HG03520 (cell line): ENCODE results near the gene IGFBP3.

ENCODE experiments used
- ATAC-seq: cut with Tn5 transposase; IDR thresholded peaks from one replicate; pipeline ENCODE4 v1.9.1; 2021; ENCODE audit warnings: mild to moderate bottlenecking, moderate library complexity; ENCODE audit not compliant: unreplicated experiment

Gene IGFBP3

GRCh38 chr7:45893374-45893995, 27.6 kb downstream of the IGFBP3 start:
- no peak for ATAC-seq

- ATAC-seq, result no peak
Observed at GRCh38 chr7:45892407-45893035, 28.6 kb downstream of the IGFBP3 start.

GRCh38 chr7:45891462-45892402, 29.3 kb downstream of the IGFBP3 start:
- no peak for ATAC-seq

- no peak for ATAC-seq
Observed at GRCh38 chr7:45890902-45891461, 30.1 kb downstream of the IGFBP3 start.

GRCh38 chr7:45890125-45890901, 30.8 kb downstream of the IGFBP3 start:
- ATAC-seq, result no peak

- no peak for ATAC-seq
Observed at GRCh38 chr7:45889367-45890067, 31.6 kb downstream of the IGFBP3 start.

GRCh38 chr7:45888993-45889366, 32.1 kb downstream of the IGFBP3 start:
- no peak for ATAC-seq

GRCh38 chr7:45888185-45888992, 32.7 kb downstream of the IGFBP3 start, which contains the start of gene IGFBP1:
IGFBP1 (plus strand) TSS chr7:45888488; CDS start chr7:45888653, 165 bp downstream.
- no peak for ATAC-seq

- no peak for ATAC-seq
Observed at GRCh38 chr7:45886931-45887667, 34.0 kb downstream of the IGFBP3 start.

GRCh38 chr7:45885264-45885882, 35.7 kb downstream of the IGFBP3 start:
- no peak for ATAC-seq

GRCh38 chr7:45884136-45884535, 36.9 kb downstream of the IGFBP3 start:
- ATAC-seq, result no peak

- no peak for ATAC-seq
Observed at GRCh38 chr7:45882465-45882810, 38.6 kb downstream of the IGFBP3 start.

GRCh38 chr7:45881759-45882464, 39.2 kb downstream of the IGFBP3 start:
- ATAC-seq, result no peak

- ATAC-seq, result no peak
Observed at GRCh38 chr7:45881280-45881758, 39.8 kb downstream of the IGFBP3 start.

GRCh38 chr7:45880433-45880860, 40.6 kb downstream of the IGFBP3 start:
- ATAC-seq, result no peak

- ATAC-seq, result no peak
Observed at GRCh38 chr7:45878457-45879144, 42.5 kb downstream of the IGFBP3 start.

GRCh38 chr7:45876519-45876918, 44.6 kb downstream of the IGFBP3 start:
- ATAC-seq, result no peak
